ENCODE data around the gene MICAL2.
A peak's percentile ranks its signal among the peaks of the same experiment; 100 is the strongest.

Gene MICAL2

GRCh38 chr11:12248330-12248729 lies 137.9 kb downstream of the MICAL2 start:
- no peak for DNase-seq (ENCODE audit: low read depth)

- no peak for DNase-seq (ENCODE audit: low read depth)
These were observed 139.3 kb downstream of the MICAL2 start for GRCh38 chr11:12249590-12250260.

GRCh38 chr11:12251666-12252560 lies 141.5 kb downstream of the MICAL2 start:
- no peak for DNase-seq (ENCODE audit: low read depth)

- no peak for DNase-seq (ENCODE audit: low read depth)
These were observed 143.5 kb downstream of the MICAL2 start for GRCh38 chr11:12253843-12254281.

- DNase-seq (ENCODE audit: low read depth) = no peak
These were observed 148.1 kb downstream of the MICAL2 start for GRCh38 chr11:12258451-12258850.

- no peak for DNase-seq (ENCODE audit: low read depth)
These were observed 149.6 kb downstream of the MICAL2 start for GRCh38 chr11:12259956-12260355.

GRCh38 chr11:12260731-12261521 lies 150.5 kb downstream of the MICAL2 start:
- DNase-seq (ENCODE audit: low read depth) = no peak

GRCh38 chr11:12261551-12261950 lies 151.2 kb downstream of the MICAL2 start:
- DNase-seq (ENCODE audit: low read depth) = no peak

- DNase-seq (ENCODE audit: low read depth) = no peak
These were observed 152.8 kb downstream of the MICAL2 start for GRCh38 chr11:12263141-12263693.

- no peak for DNase-seq (ENCODE audit: low read depth)
These were observed 154.0 kb downstream of the MICAL2 start for GRCh38 chr11:12264361-12264760.

GRCh38 chr11:12266132-12266531 lies 155.7 kb downstream of the MICAL2 start:
- DNase-seq (ENCODE audit: low read depth) = no peak

- DNase-seq (ENCODE audit: low read depth) = no peak
These were observed 156.6 kb downstream of the MICAL2 start for GRCh38 chr11:12266943-12267342.

GRCh38 chr11:12267921-12268320 lies 157.5 kb downstream of the MICAL2 start:
- no peak for DNase-seq (ENCODE audit: low read depth)

- no peak for DNase-seq (ENCODE audit: low read depth)
These were observed 158.7 kb downstream of the MICAL2 start for GRCh38 chr11:12269104-12269441.

- DNase-seq (ENCODE audit: low read depth) = no peak
These were observed 159.2 kb downstream of the MICAL2 start for GRCh38 chr11:12269446-12270214.

- DNase-seq (ENCODE audit: low read depth) = no peak
These were observed 159.9 kb downstream of the MICAL2 start for GRCh38 chr11:12270215-12270797.

- DNase-seq (ENCODE audit: low read depth) = no peak
These were observed 160.4 kb downstream of the MICAL2 start for GRCh38 chr11:12270817-12271216.

- no peak for DNase-seq (ENCODE audit: low read depth)
These were observed 160.9 kb downstream of the MICAL2 start for GRCh38 chr11:12271241-12271640.

GRCh38 chr11:12271826-12272366 lies 161.5 kb downstream of the MICAL2 start:
- no peak for DNase-seq (ENCODE audit: low read depth)

GRCh38 chr11:12272821-12273617 lies 162.6 kb downstream of the MICAL2 start:
- peak; percentile 77 for DNase-seq (ENCODE audit: low read depth)

Data from HS-27A (cell line).